Omental fat pad (tissue), 4 donors: ENCODE results near the gene JAZF1. TPM values are rescaled to one million over a fixed set of nuclear protein-coding genes. Genes with fewer than 3 reads are reported as not detected.

ENCODE experiments used
- ATAC-seq: fragments of 150-250 bp; one replicate; pipeline ENCODE4 v1.9.1; 2016; ENCODE audit warnings: mild to moderate bottlenecking, moderate library complexity; ENCODE audit not compliant: low FRiP score
- DNase-seq: peaks from one replicate; pipeline ENCODE4 v3.0.0-alpha.2; 2019; ENCODE audit warnings: low spot score
- total RNA-seq, 4 donors: library from RNA; depleted of rRNA; stranded (reverse); fragments of >200 nt; gene quantifications; one replicate each; pipeline ENCODE4 v1.1.0, GENCODE V29; 2016
- TF ChIP-seq, protein P1 (sequence below), 3 donors: fragments of 450-650 bp; IDR thresholded peaks; one replicate each; pipeline ENCODE4 v1.5.1; 2016 to 2017; ENCODE audit warnings: antibody characterized with exemption in 3 of 3, mild to moderate bottlenecking in 3 of 3, moderate library complexity in 2 of 3

JAZF1 gene
- total RNA-seq, 4 donors from 2014 or later: 12.1 to 15.3 (median 12.8) TPM

DNA sequence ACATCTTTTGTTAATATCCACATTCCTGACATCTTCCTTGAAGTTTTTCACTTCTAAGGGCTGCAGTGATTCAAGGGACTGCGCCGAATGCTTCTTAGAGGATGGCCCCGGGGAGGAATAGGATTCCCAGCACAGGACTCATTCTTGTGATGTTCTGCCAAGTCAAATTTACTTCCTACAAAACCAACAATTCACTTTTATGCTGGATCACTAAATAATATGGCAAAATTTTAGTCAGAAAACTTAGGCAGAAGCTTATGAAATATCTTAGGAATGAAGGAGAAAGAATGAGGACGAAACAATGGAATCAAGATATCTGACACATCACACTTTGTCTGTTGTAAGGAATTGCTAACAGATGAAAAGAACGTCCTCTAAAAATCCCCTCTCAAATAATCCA lies 151.5 kb downstream of the JAZF1 start:
- TF ChIP-seq, protein P1, sequence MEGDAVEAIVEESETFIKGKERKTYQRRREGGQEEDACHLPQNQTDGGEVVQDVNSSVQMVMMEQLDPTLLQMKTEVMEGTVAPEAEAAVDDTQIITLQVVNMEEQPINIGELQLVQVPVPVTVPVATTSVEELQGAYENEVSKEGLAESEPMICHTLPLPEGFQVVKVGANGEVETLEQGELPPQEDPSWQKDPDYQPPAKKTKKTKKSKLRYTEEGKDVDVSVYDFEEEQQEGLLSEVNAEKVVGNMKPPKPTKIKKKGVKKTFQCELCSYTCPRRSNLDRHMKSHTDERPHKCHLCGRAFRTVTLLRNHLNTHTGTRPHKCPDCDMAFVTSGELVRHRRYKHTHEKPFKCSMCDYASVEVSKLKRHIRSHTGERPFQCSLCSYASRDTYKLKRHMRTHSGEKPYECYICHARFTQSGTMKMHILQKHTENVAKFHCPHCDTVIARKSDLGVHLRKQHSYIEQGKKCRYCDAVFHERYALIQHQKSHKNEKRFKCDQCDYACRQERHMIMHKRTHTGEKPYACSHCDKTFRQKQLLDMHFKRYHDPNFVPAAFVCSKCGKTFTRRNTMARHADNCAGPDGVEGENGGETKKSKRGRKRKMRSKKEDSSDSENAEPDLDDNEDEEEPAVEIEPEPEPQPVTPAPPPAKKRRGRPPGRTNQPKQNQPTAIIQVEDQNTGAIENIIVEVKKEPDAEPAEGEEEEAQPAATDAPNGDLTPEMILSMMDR (IDR thresholded peaks at IDR 0.05): no peak
- ATAC-seq: no peak
- DNase-seq: no peak

DNA sequence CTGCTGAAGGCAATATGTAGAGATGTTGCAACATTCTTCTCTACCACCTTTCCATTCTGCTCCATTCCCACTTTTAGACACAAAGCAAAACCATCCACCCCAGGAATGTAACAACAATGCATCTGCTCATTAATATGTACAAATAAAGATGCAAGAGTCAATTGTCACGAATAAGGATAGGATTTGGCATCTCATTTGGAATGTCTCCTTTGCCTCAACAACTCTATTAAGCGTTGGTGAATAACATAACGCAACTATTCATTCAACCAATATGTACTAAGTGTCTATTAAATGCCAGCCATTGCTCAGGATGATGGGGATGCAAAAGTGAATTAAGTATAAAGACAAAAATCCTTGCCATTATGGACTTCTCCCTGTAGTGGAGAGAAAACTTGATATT lies 152.1 kb downstream of the JAZF1 start:
- ATAC-seq (no peak), DNase-seq (no peak)
- TF ChIP-seq, protein P1 (IDR thresholded peaks at IDR 0.05): no peak

DNA sequence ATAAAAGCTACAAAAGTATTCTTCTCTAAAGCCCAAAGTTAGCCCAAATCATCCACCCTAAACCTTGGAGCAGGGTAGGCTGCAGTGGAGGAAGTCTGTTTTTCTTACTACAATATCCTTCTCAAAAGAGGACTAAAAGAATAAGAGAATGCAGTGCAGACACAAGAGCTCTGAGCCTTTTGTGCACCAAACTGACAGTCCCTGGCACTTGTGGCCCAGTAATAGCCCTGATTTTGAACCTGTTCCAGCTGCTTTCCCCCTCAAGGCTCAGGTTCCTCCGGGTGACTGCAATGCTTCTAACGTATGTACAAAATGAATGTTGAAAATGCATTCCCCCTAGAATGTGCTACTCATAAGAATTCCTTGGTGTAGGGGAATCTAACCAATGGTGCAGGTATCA lies 154.4 kb downstream of the JAZF1 start:
- DNase-seq: no peak
- TF ChIP-seq, protein P1 (IDR thresholded peaks at IDR 0.05): no peak
- no peak for ATAC-seq

DNA sequence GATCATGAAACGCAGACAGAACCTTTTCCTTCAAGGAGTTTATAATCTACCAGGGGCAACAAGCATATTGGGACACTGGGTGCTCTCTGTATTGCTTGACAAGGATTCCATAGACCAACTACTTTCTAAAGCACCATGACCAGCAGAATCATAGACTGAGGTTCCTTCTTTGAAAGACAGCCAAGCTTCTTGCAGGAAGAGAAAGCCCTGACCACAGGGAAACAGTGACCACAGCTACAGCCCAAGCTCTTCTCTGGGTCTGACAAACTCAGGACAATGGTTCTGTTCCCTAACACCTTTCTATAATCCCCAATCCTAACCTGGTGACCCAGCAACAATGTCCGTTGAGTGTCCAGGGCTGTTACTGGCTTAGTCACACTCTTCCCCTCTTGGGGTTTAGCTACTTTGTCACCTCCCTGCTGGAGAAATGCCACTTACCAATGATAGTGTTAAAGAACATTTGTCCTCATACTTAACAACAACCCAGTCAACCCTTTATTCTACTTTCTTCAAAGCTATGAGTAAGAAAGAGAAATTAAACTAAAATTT lies 155.7 kb downstream of the JAZF1 start:
- DNase-seq (no peak), ATAC-seq (no peak)
- TF ChIP-seq, protein P1 (IDR thresholded peaks at IDR 0.05): no peak

DNA sequence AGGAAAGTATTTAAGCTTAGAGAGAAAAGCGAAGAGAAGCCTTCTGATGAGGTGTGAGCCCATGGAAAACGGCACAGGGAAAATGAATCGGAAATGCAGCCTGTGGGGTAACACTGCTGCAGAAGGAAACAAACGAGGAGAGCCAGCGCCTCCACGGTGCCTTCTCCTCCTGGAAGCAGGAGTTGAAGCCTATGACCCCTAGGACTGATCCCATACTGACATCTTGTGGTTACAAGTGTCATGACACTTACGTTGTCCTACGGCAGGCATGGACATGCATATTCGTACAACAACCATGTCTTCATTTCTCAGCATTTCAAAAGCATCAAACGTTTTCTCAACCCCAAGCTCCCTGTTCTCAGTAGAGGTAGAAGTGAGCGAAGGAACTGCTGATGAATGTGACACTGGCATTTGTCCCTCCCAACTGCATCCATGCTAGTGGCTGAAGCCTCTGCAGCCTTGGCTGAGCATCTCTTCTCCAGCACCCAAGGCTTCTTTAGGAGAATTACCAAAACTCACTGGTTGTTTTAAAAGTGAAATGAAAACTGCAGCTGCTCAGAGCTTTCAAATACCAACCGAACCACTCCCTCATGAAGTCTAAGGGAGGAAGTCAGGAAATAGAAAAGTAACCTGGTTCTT lies 160.2 kb downstream of the JAZF1 start:
- DNase-seq (no peak), ATAC-seq (peak; percentile 86)
- TF ChIP-seq, protein P1 (IDR thresholded peaks at IDR 0.05): peak in 1 of 3 donors; percentile 60

DNA sequence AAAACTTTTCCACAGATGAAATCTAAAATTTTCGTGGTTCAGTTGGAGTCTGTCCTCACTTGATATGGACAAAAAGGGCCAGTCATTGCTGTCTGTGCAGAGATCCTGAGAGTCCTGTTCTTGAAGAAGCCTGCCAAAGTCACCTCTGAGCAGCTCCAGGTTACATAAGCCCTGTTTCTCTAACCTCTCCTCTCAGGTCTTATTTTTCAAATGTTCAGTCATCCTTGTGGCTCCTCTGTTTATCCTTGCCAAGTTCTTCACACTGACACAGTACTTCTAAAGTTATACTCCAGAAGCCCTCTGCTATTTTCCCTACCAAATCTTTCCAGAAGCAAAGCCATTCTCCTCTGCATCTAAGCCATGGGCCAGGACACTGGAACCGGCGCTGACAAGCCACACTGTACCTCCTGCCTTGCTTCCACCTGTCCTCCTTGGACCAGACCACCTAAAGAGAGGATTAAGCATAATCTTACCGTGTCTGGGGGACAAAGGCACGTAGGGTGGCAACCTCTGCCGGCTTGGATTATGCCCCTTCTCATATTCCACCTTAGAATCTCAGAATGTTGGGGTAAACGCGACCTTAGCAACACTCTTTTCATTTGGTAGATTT lies 161.6 kb downstream of the JAZF1 start:
- TF ChIP-seq, protein P1 (IDR thresholded peaks at IDR 0.05): no peak
- no peak for DNase-seq

DNA sequence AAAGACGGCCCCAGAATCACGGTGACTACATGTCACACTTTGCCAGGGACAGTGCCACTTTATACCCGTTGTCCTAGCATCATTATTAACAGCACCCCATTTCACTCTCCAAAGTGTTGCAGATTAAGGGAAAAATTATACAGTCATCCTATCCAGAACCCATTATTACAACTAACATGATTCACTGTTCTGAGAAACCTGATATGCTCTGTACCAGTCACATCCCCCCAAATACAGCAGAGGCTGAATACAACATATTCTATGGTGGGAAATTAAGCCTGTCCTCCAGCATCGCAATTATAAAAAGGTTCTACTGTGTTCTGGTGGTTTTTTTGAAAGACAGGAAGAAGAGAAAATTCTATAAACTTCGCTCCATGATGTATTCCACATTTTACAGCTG lies 162.1 kb downstream of the JAZF1 start:
- ATAC-seq (no peak), DNase-seq (no peak)
- TF ChIP-seq, protein P1 (IDR thresholded peaks at IDR 0.05): no peak

More for the DNA sequence above, 161.6 kb downstream of the JAZF1 start:
- ATAC-seq: no peak
